ENCODE data around the gene AGPAT4.

The AGPAT4 gene

GRCh38 chr6:161107779-161108730, 165.8 kb downstream of the AGPAT4 start:
- no peak for DNase-seq

GRCh38 chr6:161105408-161105807, 168.5 kb downstream of the AGPAT4 start:
- DNase-seq: no peak

- DNase-seq: no peak
These were observed 168.9 kb downstream of the AGPAT4 start for GRCh38 chr6:161104966-161105365.

GRCh38 chr6:161103475-161103874, 170.4 kb downstream of the AGPAT4 start:
- no peak for DNase-seq

GRCh38 chr6:161101517-161101916, 172.3 kb downstream of the AGPAT4 start:
- no peak for DNase-seq

GRCh38 chr6:161100072-161100471, 173.8 kb downstream of the AGPAT4 start:
- DNase-seq: no peak

GRCh38 chr6:161095916-161096315, 177.9 kb downstream of the AGPAT4 start:
- no peak for DNase-seq

GRCh38 chr6:161094955-161095354, 178.9 kb downstream of the AGPAT4 start:
- DNase-seq: no peak

GRCh38 chr6:161091972-161092701, 181.7 kb downstream of the AGPAT4 start:
- no peak for DNase-seq

- no peak for DNase-seq
These were observed 182.7 kb downstream of the AGPAT4 start for GRCh38 chr6:161091151-161091550.

GRCh38 chr6:161088676-161089328, 185.1 kb downstream of the AGPAT4 start:
- DNase-seq: no peak

GRCh38 chr6:161085246-161085645, 188.6 kb downstream of the AGPAT4 start:
- DNase-seq: no peak

- DNase-seq: no peak
These were observed 191.6 kb downstream of the AGPAT4 start for GRCh38 chr6:161082215-161082614.

GRCh38 chr6:161080263-161080970, 193.4 kb downstream of the AGPAT4 start:
- DNase-seq: no peak

Data from T-helper 9 cell (primary cell).